HG03139 (cell line): ENCODE data around the gene INPP4B.
"Not testable (repeated sequence)": the region's sequence is repeated elsewhere in the genome, so short reads cannot be mapped to it uniquely, and the experiment has no call there.

Source experiments
- ATAC-seq: cut with Tn5 transposase; IDR thresholded peaks from one replicate; pipeline ENCODE4 v1.9.1; 2021; ENCODE audit not compliant: unreplicated experiment

The INPP4B gene

DNA sequence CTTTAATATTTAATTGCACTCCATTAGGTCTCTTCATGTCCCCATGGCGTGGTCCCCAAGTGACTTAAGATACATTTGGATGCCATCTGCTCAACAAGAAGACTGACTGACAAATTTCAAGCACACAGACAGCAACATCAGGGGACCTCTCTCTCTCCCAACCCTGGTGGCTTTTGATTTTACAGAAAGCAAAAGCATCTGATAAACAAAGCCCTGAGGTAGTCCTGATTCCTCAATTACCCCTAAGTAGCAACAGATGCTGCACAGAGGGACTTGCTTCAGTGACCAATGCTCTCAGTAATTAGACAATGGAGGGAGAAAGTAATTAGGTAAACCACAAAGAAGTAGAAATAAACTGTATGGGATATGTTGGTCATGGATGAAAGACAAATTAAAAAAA, 426.4 kb downstream of the INPP4B start:
- ATAC-seq: no peak

DNA sequence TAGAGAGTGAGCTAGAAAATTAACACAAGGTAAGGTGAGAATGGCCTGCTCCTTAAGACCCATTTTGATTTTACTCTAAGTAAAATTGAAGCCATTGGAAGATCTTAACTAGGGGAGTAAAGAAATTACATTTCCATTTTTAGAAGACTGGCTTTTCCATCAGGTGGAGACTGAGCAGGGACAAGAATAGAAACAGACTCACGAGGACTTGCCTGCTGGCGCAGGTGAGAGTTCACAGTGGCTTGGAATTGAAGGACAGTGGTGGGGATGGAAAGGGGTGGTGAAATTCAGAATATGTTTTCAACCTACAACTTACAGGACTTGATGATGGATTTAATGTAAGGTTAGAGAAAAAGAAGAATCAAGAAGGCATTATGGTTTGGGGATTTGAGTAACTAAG, 427.4 kb downstream of the INPP4B start:
- ATAC-seq: no peak

DNA sequence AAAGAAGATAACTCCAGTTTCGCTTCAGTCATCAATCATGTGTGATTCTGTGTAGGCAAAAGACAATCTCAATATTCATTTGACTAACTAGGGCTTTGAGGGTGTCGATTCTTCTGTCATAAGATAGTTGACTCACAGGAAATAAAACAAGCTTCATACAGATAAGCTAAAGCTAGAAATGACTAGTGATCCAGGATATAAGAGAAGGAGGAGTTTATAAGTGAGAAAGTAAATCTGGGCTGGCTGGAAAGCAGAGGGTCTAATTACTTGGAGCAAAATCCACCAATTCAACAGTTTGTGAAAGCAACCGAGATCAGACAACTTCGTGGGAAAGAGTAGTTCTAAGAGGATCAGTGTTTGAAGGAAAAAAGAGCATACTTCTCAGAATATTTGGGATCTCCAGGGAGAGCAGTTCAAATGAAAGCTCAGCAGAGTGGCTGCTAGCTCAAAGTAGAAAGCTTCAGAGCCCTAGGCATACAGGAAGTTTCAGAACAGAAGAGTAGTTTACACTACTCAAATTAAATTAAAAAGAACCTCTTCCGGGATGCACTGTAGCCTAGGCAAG, 429.3 kb downstream of the INPP4B start:
- ATAC-seq: no peak

DNA sequence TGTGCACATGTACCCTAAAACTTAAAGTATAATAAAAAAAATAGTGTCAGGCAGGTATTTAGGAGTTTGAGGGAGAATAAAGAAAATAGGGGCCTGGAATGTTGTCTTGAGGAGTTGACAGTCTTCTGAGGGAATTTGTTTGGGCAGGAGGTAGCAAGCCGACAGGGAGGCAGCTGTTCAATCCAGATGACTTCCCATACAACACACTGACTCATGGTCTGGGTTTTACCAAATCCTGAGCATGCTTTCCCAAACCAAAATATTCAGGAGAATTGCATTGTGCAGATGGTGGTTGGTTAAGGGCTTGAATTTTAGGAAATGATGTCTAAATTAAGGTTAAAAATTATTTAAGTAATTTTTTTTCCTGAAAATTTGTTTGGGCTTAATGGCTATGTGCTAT, 430.0 kb downstream of the INPP4B start:
- ATAC-seq: no peak

DNA sequence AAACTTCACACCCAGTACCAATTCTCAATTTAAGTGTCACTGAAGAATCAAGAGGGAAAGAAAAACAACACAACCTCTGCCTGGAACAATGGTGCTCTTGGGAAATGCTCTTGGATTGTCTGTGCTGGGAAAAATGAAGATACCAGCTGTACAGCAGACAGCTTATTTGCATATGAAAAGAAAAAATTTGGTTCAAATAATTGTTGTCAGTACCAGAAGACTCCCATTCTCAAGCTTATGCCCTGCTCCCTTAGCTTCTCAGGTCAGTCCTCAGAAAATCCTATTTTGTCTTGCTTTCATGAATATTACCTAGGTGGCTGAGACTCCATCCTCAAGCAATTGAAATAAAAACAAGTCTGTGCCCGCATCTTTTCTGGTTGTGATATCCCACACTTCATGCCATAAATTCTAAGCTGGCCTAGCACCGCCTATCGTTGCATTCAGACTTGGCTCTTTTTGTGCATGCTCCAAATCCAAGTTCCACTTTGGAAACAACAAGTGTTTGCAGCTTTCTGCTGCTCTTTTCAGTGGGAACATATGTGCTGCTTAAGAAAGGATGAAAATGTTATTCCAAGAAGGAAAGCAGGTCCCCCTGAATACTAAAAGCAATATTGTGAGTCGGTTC, 431.6 kb downstream of the INPP4B start:
- no peak for ATAC-seq

DNA sequence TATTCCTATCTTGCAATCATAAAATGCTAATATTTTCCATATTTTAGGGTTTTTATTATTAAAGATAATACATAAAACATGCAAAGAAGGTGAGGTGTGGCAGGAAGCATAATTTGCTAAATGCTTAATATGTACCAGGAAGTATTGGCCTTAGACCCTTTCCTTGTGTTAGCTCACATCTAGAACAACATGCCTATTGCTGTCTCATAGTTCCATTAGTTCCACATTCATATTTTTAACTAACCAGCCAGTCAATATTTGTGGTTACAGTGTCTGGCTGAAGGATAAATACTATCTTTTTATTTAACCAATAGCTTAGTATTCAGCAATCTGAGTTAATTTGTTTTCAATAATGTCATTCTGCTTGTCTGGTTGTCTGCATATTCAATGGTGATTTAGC, 432.6 kb downstream of the INPP4B start:
- ATAC-seq: no peak

DNA sequence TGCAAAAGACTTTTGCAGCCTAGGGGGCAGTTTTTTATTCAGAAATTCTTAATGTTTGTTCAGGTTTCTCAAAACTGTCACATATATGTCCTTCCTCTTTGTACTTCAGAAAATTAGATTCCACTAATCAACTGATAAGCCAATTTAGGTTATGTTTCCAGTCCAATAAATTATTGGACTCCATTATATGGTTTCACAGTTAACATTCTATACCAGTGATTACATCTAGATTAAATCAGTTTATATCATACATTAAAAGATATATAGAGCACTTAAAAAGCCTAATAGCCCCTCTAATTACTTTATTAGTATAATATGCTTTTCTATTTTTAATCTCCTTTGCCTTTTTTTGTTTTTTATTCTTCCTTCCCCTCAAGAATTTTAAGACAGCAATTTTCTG, 434.1 kb downstream of the INPP4B start:
- no peak for ATAC-seq

DNA sequence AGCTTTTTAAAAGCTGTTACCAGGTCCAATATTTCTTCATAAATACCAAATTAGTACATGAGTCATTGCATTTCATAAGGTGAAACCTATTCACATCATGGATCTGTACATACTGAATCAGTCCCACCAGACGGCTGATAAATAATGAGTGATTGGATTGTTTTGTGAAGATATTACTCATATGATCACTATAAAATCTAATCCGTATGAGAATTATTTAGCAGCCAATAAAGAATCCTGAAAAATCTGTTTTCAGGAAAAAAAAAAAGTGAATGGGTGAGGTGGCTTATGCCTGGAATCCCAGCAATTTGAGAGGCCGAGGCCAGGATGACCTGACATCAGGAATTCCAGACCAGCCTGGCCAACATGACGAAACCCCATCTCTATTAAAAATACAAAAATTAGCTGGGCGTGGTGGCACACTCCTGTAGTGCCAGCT, 438.1 kb downstream of the INPP4B start:
- no peak for ATAC-seq

DNA sequence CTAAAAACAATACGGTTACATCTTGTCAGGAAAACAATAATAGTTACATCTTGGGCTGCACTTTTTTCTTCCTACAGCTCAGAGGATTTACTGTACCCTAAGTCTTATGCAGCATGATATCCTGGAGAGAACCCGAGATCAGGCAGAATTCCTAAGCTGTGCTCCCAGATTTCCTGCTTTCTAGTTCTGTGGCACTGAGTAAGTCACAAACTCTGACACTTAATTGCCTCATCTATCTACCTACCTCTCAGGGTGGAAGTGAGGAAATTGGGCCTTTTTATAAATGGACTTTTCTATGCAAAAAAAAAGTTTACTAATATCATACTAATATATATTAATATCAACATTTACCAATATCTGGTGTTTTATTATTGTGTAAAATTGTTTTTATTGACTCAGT, 438.5 kb downstream of the INPP4B start:
- no peak for ATAC-seq

DNA sequence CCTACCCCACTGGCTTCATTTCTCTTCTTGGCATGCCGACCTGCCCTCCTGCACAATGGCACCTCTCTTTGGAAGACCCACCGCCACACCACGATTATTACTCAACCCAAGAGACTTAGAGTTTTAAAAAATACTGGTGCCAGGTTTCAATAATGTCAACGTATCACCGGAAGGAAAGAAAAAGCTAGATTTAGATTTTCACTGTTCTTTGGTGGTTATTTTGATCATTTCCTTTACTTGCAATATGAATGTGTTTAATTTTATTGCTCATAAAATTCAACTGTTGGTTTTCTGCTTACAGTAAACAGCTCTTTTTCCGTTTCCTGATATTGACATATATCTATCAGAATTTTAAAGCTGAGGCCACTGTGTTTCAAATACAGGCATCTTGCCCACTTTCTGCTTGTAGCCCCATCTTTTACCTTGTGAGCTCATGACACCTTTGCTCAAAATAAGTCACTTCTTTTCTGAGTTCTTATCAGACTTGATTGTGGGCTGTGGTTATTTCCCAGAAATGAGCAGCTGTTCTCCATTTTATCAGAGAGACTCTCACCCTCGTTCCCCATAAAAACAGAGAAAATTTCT, 439.1 kb downstream of the INPP4B start:
- ATAC-seq: no peak

DNA sequence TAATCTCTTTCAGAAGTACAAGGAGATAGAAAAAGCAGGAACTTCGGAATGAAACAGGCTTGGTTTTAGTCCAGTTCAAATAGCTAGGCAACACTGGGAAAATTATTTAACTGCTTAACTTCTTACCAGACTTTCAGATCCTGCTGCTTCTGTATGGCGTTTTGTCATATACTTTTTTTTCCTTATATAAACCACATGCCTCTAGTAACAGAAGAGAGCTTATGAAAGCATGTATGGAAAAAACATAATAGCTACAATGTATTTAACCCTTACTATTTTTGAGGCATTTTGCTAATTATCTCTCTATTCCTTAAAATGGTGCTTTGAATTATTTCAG, 439.6 kb downstream of the INPP4B start:
- ATAC-seq: no peak

DNA sequence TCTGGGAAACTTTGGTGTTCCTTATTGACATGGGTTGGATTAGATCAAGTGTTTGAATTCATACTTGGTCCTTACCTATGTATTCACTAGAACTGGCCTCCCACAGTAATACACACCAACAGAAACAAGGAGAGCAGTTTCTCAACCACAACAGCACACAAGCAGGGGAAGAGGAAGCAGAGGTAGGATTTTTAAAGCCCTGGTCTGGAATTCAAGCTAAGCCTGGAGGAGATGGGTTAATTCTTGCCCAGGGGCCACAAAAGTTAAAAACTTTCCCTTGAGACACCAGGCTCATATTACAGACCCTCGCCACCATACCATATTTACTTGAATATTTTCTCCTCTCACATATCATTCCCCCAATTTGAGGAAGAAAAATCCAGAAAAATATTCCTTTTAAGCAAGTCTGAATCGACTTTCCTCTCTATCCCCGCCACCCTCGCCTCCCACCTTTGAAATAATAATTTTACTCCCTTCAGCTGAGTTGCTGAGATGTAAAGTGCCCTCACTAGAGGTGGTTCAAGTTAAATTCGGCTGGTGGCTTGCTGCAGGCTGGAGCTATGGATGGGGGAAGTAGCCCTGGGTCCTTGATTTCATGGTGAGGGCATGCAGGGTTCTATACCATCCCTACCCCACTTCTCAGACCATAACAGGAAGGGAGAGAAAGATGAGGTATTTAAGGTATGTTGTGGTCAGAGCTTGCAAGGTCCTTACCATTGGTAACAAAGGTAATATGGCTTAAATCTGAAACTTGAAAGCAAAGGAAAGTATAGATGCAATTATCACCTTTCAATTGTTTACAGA, 440.2 kb downstream of the INPP4B start:
- no peak for ATAC-seq

DNA sequence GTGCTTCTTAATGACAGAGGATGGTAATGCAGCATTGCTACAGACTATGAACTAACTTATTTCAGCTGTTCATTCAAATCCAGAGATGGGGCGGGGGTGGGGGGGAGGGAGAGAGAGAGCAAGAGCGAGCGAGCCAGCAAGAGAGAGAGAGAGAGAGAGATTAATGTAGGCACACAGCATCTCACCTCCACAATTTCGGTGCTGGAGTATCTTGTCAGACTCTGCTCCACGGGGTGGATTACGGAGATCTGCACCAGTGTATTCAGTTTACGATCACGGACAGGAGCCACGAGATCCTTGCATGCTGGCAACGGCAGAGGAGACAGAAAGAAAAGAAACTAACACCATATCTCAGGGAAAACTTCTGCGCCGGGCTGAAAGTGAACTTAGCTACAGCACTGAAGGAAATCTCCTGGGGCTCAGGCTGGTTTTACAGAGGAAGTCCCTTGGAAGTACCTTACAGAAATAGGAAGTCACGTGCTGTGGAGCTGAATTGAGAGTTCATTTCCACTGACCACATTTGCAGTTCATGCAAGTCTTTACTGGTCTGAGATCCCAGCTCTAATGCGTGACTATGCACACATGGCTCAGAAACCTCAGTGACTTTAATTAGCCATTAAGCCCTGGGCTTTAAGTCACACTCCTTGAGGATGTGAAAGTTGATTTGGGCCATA, 440.9 kb downstream of the INPP4B start:
- no peak for ATAC-seq

DNA sequence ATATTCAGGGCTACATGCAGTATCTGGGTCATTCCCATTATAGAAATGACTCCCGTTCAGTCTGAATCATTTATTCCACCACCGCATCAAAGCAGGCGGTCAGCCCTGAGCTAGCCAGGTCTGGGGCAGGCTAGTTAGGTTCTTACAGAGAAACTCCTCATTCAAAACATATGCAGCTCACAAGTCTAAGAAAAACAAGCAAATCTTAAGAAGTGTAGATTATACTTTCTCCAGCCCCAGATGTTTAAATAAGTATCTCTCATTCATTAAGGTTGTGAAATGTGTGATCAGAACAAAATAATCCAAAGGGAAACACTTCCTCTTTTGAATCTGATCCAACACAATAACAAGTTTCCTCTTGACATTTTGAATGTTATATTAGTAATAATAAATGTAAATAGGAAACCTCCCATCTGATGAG, 441.9 kb downstream of the INPP4B start:
- ATAC-seq: no peak

DNA sequence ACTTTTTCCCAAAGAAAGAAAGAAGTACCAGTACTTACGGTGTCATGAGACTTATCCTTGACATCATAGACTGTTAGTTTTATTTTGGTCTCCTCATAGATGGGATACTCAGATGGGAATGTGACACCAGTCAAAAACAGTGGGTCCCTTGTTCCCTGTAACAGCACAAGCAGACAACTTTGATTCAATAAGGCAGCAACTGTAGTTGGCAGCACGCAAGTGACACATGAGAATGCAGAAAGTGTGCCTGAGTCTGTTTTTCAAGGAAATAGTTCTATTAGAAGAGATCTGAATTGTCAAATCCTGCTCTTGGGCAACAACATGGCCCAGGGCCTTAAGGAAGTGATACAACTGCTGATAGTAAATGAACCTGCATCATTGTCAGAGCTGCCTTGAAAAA, 443.2 kb downstream of the INPP4B start:
- no peak for ATAC-seq

DNA sequence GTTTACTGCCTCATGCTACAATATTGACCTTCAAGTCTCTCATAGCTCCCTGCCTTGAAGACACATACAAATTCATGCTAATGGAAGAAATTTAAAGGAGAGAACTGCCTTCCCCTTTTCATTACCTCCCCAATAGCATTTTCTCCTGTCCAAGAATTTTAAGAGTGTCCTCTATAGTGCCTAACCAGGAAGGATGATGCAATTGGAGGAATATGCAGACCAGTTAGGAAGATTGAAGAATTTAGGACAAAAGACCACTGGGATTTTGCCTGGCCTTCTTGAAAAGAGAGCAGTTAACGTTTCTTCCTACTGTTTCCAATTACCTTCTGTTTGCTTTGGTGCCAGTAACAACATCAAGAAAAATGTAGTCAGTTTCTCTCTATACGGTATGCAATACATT, 443.9 kb downstream of the INPP4B start:
- no peak for ATAC-seq

DNA sequence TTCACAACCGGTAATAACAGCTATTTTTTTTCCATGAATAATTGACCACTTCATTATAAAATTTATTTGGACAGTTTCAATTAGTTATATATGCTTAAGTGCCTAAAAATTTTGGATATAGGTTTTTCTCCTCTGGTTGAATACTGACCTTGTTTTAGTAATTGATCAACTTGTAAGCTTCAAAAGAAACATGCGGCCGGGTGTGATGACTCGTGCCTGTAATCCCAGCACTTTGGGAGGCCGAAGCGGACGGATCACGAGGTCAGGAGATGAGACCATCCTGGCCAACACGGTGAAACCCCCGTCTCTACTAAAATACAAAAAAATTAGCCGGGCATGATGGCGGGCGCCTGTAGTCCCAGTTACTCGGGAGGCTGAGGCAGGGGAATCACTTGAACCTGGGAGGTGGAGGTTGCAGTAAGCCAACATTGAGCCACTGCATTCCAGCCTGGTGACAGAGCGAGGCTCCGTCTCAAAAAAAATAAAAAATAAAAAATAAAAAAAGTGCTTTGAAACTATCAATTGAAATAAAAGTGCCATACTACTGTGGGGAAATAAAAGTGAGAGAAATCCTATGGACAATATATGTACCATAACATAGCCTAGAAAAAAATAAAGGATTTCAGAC, 448.6 kb downstream of the INPP4B start:
- ATAC-seq: not testable (repeated sequence)

DNA sequence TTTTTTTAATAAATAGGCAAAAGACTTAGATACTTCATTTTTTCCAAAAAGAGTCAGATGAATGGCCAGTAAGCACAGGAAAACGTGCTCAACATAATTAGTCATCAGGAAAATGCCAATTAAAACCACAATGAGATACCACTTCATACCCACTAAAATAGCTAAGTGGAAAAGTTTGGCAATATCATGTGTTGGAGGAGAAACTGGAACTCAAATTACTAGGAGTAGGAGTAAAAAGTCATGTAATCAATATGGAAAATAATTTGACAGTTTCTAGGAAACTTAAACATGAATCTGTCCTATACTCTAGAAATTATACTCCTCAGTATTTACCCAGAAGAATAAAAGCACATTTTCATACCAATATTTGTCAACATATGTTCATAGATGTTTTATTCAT, 449.8 kb downstream of the INPP4B start:
- no peak for ATAC-seq

DNA sequence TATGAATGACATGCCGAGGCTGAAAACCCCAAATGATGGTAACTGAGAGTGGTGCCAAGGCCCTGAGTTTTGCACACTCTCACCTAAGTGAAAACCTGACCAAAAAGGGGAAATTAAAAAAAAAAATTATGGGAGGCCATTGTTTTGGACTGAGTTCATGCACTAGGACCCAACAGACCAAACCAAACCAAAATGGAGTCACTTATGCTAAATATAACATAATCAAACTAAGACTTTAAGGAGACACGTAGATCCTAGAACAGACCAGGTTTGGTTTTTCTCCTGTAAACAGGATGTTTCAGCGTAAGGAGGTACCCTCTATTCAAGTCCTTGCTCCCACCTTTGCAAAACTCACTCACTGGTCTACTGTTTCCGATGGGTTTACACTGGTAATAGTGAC, 453.0 kb downstream of the INPP4B start:
- no peak for ATAC-seq

DNA sequence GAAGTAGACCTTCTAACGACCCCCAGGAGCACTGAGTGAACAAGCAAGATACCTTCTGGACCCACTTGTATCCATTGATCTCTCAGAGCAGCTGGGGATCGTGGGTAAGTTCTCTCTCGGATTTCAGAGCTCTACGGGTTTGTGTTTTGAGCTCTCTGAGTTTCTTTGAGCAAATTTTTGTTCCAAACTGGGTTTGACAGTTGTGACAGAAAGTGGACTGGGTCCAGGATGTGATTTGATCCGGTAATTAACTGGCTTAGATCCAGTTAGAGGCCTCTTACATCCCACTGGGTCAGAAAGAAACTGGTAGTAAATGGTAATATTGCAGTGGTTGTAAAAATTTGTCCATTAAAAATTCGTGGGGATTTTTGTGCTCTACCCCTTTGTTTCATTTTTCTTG, 459.2 kb downstream of the INPP4B start:
- ATAC-seq: no peak

DNA sequence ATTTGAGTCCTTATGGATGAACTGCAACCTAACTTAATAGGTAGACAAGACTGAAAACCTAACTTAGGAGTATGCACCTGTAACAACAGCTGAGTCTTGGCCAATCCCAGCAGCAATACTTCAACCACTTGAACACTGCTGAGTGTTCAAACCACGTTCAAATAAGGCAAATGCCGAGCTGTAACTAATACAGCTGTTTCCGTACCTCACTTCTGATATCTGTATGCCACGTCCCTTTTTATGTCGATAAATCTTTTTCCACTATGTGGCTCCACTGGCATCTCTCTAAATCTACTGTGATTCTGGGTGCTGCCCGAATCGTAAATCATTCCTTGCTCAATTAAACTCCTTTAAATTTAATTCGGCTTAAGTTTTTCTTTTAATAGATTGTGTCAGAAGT, 459.7 kb downstream of the INPP4B start:
- no peak for ATAC-seq
